HAP-1 (cell line): ENCODE measurements around the gene AADAC.
"Not testable (repeated sequence)": the region's sequence is repeated elsewhere in the genome, so short reads cannot be mapped to it uniquely, and the experiment has no call there.

ENCODE experiments used
- DNase-seq, 2 experiments: peaks; one replicate each; pipeline ENCODE4 v3.0.0-alpha.2; 2016 to 2020; ENCODE audit warnings: low spot score in 2 of 2
- H3K27me3 ChIP-seq: fragments of 250-450 bp; sonication (Bioruptor Pico); 2 replicates; pipeline ENCODE4 v1.5.1; 2020; ENCODE audit warnings: low read depth, mild to moderate bottlenecking, moderate library complexity
- H3K36me3 ChIP-seq: fragments of 250-450 bp; sonication (Bioruptor Pico); replicated peaks from 2 replicates; pipeline ENCODE4 v1.5.1; 2020; ENCODE audit warnings: mild to moderate bottlenecking
- H3K4me1 ChIP-seq: fragments of 250-450 bp; sonication (Bioruptor Pico); 2 replicates; pipeline ENCODE4 v1.5.1; 2020; ENCODE audit warnings: mild to moderate bottlenecking
- H3K4me3 ChIP-seq: fragments of 250-450 bp; sonication (Bioruptor Pico); 2 replicates; pipeline ENCODE4 v1.5.1; 2020; ENCODE audit warnings: mild to moderate bottlenecking, moderate library complexity
- H3K9me3 ChIP-seq: fragments of 250-450 bp; sonication (Bioruptor Pico); 2 replicates; pipeline ENCODE4 v1.5.1; 2020; ENCODE audit warnings: mild to moderate bottlenecking, moderate library complexity
- in situ Hi-C: fragments of 300-500 bp; cut with MboI; formaldehyde crosslinking; loops from 3 replicates; pipeline ENCODE4 v1.14.3; 2020; ENCODE audit warnings: low sequenced_read_pairs, inconsistent platforms, mixed read lengths

The AADAC gene

DNA sequence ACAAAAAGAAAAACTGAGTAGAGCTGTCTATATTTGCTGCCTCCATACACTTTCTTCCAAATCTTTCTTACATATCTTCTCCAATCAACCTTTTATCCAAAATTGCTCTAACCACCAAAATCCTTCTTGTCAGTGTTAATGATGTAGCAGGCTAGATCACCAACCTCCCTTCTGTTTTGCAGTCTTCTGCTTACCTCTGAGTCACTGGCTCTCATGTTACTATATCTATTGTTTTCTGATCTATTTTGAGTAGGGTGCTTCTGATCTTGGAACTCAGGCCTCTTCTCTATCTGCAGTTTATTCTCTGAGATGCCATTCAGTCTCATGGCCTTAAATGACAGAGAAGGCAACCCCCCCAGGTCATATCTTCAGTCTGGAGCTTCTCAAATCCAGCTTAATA is 26.3 kb upstream of the AADAC start:
- in situ Hi-C loops = no loop called here
- no peaks in the 10 kb centered on the region for H3K4me1 ChIP-seq
- no peak for DNase-seq
- no peaks in the 10 kb centered on the region for H3K36me3 ChIP-seq
- H3K27me3 ChIP-seq = no peaks in the 10 kb centered on the region
- H3K9me3 ChIP-seq = no peaks in the 10 kb centered on the region
- H3K4me3 ChIP-seq = no peak overlapping the region

- no peaks in the 10 kb centered on the region for H3K4me1 ChIP-seq
- DNase-seq = no peak
- H3K4me3 ChIP-seq = no peak overlapping the region
- H3K36me3 ChIP-seq = no peaks in the 10 kb centered on the region
- no peaks in the 10 kb centered on the region for H3K9me3 ChIP-seq
- in situ Hi-C loops = no loop called here
- no peaks in the 10 kb centered on the region for H3K27me3 ChIP-seq
Measured at GRCh38 chr3:151788401-151788800, 25.5 kb upstream of the AADAC start.

GRCh38 chr3:151789853-151790463 is 24.0 kb upstream of the AADAC start:
- Histone ChIP-seq H3K4me1 (no peaks in the 10 kb centered on the region), H3K4me3 (no peak overlapping the region), H3K9me3 (no peaks in the 10 kb centered on the region), H3K36me3 (no peaks in the 10 kb centered on the region), H3K27me3 (no peaks in the 10 kb centered on the region)
- peak in 1 of 2 experiments; percentile 47 for DNase-seq
- in situ Hi-C loops = no loop called here

- H3K36me3 ChIP-seq, H3K4me1 ChIP-seq, H3K9me3 ChIP-seq, DNase-seq, H3K4me3 ChIP-seq, H3K27me3 ChIP-seq, in situ Hi-C loops: not testable (repeated sequence)
Measured at GRCh38 chr3:151790763-151791162, 23.2 kb upstream of the AADAC start.

- Histone ChIP-seq H3K4me3 (no peak overlapping the region), H3K36me3 (no peaks in the 10 kb centered on the region), H3K4me1 (no peaks in the 10 kb centered on the region), H3K27me3 (no peaks in the 10 kb centered on the region), H3K9me3 (no peaks in the 10 kb centered on the region)
- DNase-seq = no peak
- in situ Hi-C loops = no loop called here
Measured at GRCh38 chr3:151792411-151792810, 21.5 kb upstream of the AADAC start.

DNA sequence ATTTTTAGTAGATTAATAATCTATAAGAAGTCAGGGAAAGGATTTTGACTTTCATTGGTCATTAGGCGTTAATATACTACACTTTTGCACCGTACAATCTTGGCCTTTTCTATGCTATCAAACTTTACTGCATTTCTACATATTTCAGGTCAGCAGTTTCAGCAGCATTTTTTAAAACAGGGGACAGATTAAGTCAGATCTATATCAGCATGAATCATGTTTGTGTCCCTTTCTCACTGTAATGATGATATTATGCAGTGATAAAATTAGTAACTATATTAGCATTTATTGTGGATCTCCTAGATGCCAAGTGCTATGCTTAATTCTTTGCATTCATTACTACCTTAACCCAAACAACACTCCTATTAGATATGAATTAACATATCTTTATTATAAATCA is 20.3 kb upstream of the AADAC start:
- Histone ChIP-seq H3K36me3 (no peaks in the 10 kb centered on the region), H3K4me3 (no peak overlapping the region), H3K9me3 (no peaks in the 10 kb centered on the region), H3K27me3 (no peaks in the 10 kb centered on the region), H3K4me1 (no peaks in the 10 kb centered on the region)
- DNase-seq = no peak
- in situ Hi-C loops = no loop called here

- in situ Hi-C loops = no loop called here
- H3K27me3 ChIP-seq = no peaks in the 10 kb centered on the region
- H3K4me1 ChIP-seq = no peaks in the 10 kb centered on the region
- no peak for DNase-seq
- no peaks in the 10 kb centered on the region for H3K36me3 ChIP-seq
- H3K4me3 ChIP-seq = no peak overlapping the region
- H3K9me3 ChIP-seq = no peaks in the 10 kb centered on the region
Measured at GRCh38 chr3:151794080-151794479, 19.8 kb upstream of the AADAC start.

GRCh38 chr3:151795276-151795675 is 18.6 kb upstream of the AADAC start:
- DNase-seq = no peak
- Histone ChIP-seq H3K36me3 (no peaks in the 10 kb centered on the region), H3K4me3 (no peak overlapping the region), H3K27me3 (no peaks in the 10 kb centered on the region), H3K9me3 (no peaks in the 10 kb centered on the region), H3K4me1 (no peaks in the 10 kb centered on the region)
- in situ Hi-C loops = no loop called here

- no peaks in the 10 kb centered on the region for H3K4me1 ChIP-seq
- no peaks in the 10 kb centered on the region for H3K36me3 ChIP-seq
- DNase-seq = no peak
- in situ Hi-C loops = no loop called here
- no peaks in the 10 kb centered on the region for H3K27me3 ChIP-seq
- no peak overlapping the region for H3K4me3 ChIP-seq
- H3K9me3 ChIP-seq = no peaks in the 10 kb centered on the region
Measured at GRCh38 chr3:151796105-151796680, 17.7 kb upstream of the AADAC start.

- H3K27me3 ChIP-seq = no peaks in the 10 kb centered on the region
- H3K9me3 ChIP-seq = no peaks in the 10 kb centered on the region
- no peaks in the 10 kb centered on the region for H3K36me3 ChIP-seq
- in situ Hi-C loops = no loop called here
- DNase-seq = no peak
- no peaks in the 10 kb centered on the region for H3K4me1 ChIP-seq
- no peak overlapping the region for H3K4me3 ChIP-seq
Measured at GRCh38 chr3:151798466-151798865, 15.4 kb upstream of the AADAC start.

DNA sequence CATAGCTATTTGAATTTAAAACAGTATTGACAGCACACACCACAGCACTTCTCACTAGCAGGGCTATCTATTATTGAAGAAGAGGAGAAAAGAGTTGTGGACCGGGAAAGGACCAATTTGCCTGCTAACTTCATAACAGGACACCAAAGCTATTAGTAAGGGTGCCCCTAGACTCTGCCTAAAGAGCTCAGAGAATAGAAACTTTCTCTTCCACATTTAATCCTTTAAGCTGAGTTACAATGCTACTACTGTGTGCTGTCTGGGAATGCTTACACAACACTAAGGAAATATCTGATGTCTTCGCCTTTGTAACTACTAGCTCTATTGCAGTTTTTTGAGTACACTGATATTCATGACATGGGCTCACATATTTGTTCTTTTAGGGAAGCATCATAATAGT is 13.5 kb upstream of the AADAC start:
- no peaks in the 10 kb centered on the region for H3K9me3 ChIP-seq

GRCh38 chr3:151804267-151804666 is 9.6 kb upstream of the AADAC start:
- H3K9me3 ChIP-seq = no peaks in the 10 kb centered on the region
- no peak for DNase-seq
- in situ Hi-C loops = no loop called here
- no peaks in the 10 kb centered on the region for H3K36me3 ChIP-seq
- no peaks in the 10 kb centered on the region for H3K4me1 ChIP-seq
- H3K4me3 ChIP-seq = no peak overlapping the region
- no peaks in the 10 kb centered on the region for H3K27me3 ChIP-seq

More for the DNA sequence above, 13.5 kb upstream of the AADAC start:
- Histone ChIP-seq H3K4me1 (no peaks in the 10 kb centered on the region), H3K4me3 (no peak overlapping the region), H3K27me3 (no peaks in the 10 kb centered on the region), H3K36me3 (no peaks in the 10 kb centered on the region)
- peak in 1 of 2 experiments; percentile 6 for DNase-seq
- in situ Hi-C loops = no loop called here

DNA sequence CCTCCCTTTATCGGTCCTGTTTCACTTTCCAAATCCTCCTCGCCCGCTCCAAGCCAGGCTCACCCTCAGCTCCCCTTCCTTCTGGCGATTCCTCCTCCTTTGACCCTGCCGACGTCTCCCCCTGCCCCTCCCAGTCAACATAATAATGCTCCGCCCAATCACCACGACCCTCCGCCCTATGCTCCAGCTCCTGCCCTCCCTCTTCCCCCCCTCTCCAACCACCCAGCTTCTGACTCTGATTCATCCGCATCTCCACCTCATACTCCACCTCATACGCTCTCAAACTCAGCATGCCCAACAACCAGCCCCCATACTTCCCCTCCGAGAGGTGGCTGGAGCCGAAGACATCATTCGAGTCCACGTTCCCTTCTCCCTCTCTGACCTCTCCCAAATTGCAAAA is 7.1 kb upstream of the AADAC start:
- Histone ChIP-seq H3K36me3 (no peaks in the 10 kb centered on the region), H3K27me3 (no peaks in the 10 kb centered on the region), H3K4me1 (no peaks in the 10 kb centered on the region), H3K9me3 (no peaks in the 10 kb centered on the region), H3K4me3 (no peak overlapping the region)
- in situ Hi-C loops = no loop called here
- DNase-seq = no peak

DNA sequence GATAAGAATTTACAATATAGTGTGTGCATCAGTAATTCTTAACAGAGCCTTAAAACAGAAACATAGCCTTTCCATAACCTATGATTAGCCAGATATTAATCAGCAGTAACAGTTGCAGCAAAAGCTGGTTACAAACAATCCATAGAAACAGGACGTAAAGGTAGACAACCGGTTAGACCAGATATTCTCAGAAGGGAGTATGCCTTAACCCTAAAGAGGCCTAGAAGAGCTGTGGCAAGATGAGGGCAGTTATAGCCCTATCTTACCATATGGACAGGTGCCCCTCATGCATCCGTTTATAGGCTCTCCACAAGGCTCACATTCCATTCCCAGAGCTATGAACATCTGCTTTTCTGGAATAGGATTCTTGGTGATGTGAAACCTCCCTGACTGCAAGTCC is 5.0 kb upstream of the AADAC start:
- H3K27me3 ChIP-seq, H3K36me3 ChIP-seq, H3K4me3 ChIP-seq, DNase-seq, H3K9me3 ChIP-seq, H3K4me1 ChIP-seq, in situ Hi-C loops: not testable (repeated sequence)

- Histone ChIP-seq H3K4me1 (no peaks in the 10 kb centered on the region), H3K27me3 (no peaks in the 10 kb centered on the region; the same call in 1 of the 2 replicates), H3K36me3 (no peaks in the 10 kb centered on the region), H3K4me3 (no peak overlapping the region), H3K9me3 (no peaks in the 10 kb centered on the region)
- in situ Hi-C loops = no loop called here
- DNase-seq = no peak
Measured at GRCh38 chr3:151811474-151811873, 2.4 kb upstream of the AADAC start.
